GM21786 (cell line): ENCODE measurements around the gene FEV.

Experiments used
- ATAC-seq: cut with Tn5 transposase; IDR thresholded peaks from one replicate; pipeline ENCODE4 v1.9.1; 2021; ENCODE audit not compliant: unreplicated experiment

The FEV gene

GRCh38 chr2:218985021-218985324, at the start of gene FEV:
Gene FEV, minus strand, starts transcription at chr2:218985184. Its CDS starts 109 bp downstream, at chr2:218985075.
- ATAC-seq: no peak

GRCh38 chr2:219032051-219032745, 47.2 kb upstream of the FEV start:
- ATAC-seq: no peak

GRCh38 chr2:219031005-219031738, 46.2 kb upstream of the FEV start:
- no peak for ATAC-seq

GRCh38 chr2:219030177-219030940, 45.4 kb upstream of the FEV start:
- no peak for ATAC-seq

- ATAC-seq: peak; percentile 69
Observed at GRCh38 chr2:219029829-219030165, 44.8 kb upstream of the FEV start.

GRCh38 chr2:219028996-219029828, 44.2 kb upstream of the FEV start:
- no peak for ATAC-seq

GRCh38 chr2:219028141-219028540, 43.2 kb upstream of the FEV start:
- no peak for ATAC-seq

- no peak for ATAC-seq
Observed at GRCh38 chr2:219027511-219028055, 42.6 kb upstream of the FEV start.

- no peak for ATAC-seq
Observed at GRCh38 chr2:219026946-219027345, 42.0 kb upstream of the FEV start.

GRCh38 chr2:219025637-219026585, 40.9 kb upstream of the FEV start:
- no peak for ATAC-seq

- ATAC-seq: no peak
Observed at GRCh38 chr2:219024059-219024458, 39.1 kb upstream of the FEV start.

GRCh38 chr2:219023045-219023605, 38.1 kb upstream of the FEV start:
- no peak for ATAC-seq

- ATAC-seq: no peak
Observed at GRCh38 chr2:219022616-219023015, 37.6 kb upstream of the FEV start.

GRCh38 chr2:219022041-219022440, 37.1 kb upstream of the FEV start:
- no peak for ATAC-seq

GRCh38 chr2:219021591-219021990, 36.6 kb upstream of the FEV start:
- no peak for ATAC-seq

- no peak for ATAC-seq
Observed at GRCh38 chr2:219020604-219021365, 35.8 kb upstream of the FEV start.

GRCh38 chr2:219019436-219019835, 34.5 kb upstream of the FEV start:
- no peak for ATAC-seq

GRCh38 chr2:219018726-219019125, 33.7 kb upstream of the FEV start:
- ATAC-seq: no peak

- ATAC-seq: no peak
Observed at GRCh38 chr2:219018286-219018685, 33.3 kb upstream of the FEV start.
